H1 (cell line): ENCODE results near the gene SCMH1. TPM values are rescaled to one million over a fixed set of nuclear protein-coding genes. Genes with fewer than 3 reads are reported as not detected.

Experiments
- BACH1 ChIP-seq: IDR thresholded peaks from 2 replicates; pipeline ENCODE4 v1.6.1; 2012; ENCODE audit warnings: low read length, improper control_type of control experiment
- CTBP2 ChIP-seq: IDR thresholded peaks from 2 replicates; pipeline ENCODE4 v1.7.0; 2011; ENCODE audit warnings: borderline replicate concordance, mild to moderate bottlenecking, moderate library complexity, mixed read lengths, low read length; ENCODE audit not compliant: insufficient read depth, insufficient read length
- TEAD4 ChIP-seq: IDR thresholded peaks from 2 replicates; pipeline ENCODE4 v1.6.1; 2012; ENCODE audit warnings: low read depth, low read length, inconsistent platforms, mixed read lengths
- ZNF274 ChIP-seq: IDR thresholded peaks from 2 replicates; pipeline ENCODE4 v1.7.0; 2012; ENCODE audit warnings: low read length, borderline replicate concordance; ENCODE audit errors: extremely low read depth
- polyA plus RNA-seq, 7 experiments: library from polyadenylated mRNA; depleted of rRNA in 3 of 7; stranded (reverse) in 5 of 7; unstranded in 2 of 7; fragments of >200 nt in 5 of 7; fragments of 200-250 nt in 2 of 7; gene quantifications; 1 replicate in 5 of 7; 2 replicates in 1 of 7; 4 replicates in 1 of 7; pipeline versions ENCODE4 v1.2.1 to v1.2.3, GENCODE V29; 2011 to 2013; ENCODE audit warnings: missing spikeins in 2 of 7, mixed read lengths in 2 of 7
- total RNA-seq: library from RNA; stranded (reverse); fragmentation: NEBNext Ultra II Directional; extraction: Animal tissue kit (Norgen Biotek cat#: 25700); gene quantifications from 2 replicates; pipeline ENCODE4 v1.2.1, GENCODE V29; 2021

Gene SCMH1
- total and polyA plus RNA-seq, 2 of the 8 experiments (the other 6 are each of a cell fraction or from before 2014, with no cell fraction given): 16.6 to 30.7 TPM

DNA sequence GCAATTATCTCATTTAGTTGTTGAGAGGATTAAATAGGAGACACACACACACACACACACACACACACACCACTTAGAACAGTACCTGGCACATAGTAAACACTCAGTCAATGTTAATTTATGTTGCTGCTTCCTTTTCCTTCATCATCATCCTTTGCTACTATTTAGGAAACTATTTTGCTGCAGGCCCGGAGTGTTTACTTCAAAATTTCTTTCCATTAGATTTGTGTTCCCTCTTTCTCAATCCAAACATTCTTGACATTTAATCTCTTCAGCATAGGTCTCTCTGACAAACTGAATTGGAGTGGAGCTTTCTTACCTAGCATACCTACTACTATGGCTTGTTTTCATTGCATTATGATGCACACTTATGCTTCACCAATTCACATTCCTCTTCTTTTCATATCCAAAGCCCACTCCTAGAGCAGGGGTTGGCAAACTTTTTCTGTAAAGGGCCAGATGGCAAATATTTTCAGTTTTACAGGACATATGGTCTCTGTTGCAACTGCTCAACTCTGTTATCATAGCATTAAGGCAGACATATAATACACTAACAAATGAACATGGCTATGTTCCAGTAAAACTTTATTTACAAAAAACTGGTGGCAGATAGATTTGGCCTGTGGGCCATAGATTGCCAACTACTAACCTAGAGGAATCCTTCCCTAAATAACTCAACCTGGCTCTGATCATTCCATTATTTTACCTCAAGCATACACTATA is 49.5 kb downstream of the SCMH1 start (continued):
- no peak for TF ChIP-seq TEAD4
- TF ChIP-seq CTBP2: no peak
- no peak for TF ChIP-seq ZNF274
- TF ChIP-seq BACH1: no peak
